ENCODE measurements around the gene BORCS5. TPM values are rescaled to one million over a fixed set of nuclear protein-coding genes. Genes with fewer than 3 reads are reported as not detected.

BORCS5 gene
- total and polyA plus RNA-seq, 2 donors (not counting 1 experiment from before 2014, with no cell fraction given): 13.5 to 14.4 TPM

- TF ChIP-seq, protein P1, sequence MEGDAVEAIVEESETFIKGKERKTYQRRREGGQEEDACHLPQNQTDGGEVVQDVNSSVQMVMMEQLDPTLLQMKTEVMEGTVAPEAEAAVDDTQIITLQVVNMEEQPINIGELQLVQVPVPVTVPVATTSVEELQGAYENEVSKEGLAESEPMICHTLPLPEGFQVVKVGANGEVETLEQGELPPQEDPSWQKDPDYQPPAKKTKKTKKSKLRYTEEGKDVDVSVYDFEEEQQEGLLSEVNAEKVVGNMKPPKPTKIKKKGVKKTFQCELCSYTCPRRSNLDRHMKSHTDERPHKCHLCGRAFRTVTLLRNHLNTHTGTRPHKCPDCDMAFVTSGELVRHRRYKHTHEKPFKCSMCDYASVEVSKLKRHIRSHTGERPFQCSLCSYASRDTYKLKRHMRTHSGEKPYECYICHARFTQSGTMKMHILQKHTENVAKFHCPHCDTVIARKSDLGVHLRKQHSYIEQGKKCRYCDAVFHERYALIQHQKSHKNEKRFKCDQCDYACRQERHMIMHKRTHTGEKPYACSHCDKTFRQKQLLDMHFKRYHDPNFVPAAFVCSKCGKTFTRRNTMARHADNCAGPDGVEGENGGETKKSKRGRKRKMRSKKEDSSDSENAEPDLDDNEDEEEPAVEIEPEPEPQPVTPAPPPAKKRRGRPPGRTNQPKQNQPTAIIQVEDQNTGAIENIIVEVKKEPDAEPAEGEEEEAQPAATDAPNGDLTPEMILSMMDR (conservative IDR thresholded peaks at IDR 0.05 in 1 of 2, IDR thresholded peaks at IDR 0.05 in 1 of 2; ENCODE audit: low read depth in 1 of 2, low read length in 2 of 2): no peak
- no peak for TF ChIP-seq EZH2 (IDR thresholded peaks at IDR 0.05; ENCODE audit: low read length, missing control alignments)
- no peaks in the 10 kb centered on the region for H3K9me3 ChIP-seq (ENCODE audit: control insufficient read depth, insufficient read depth, low read depth, low read length)
- H3K9ac ChIP-seq (ENCODE audit: insufficient read depth, low read length): no peak overlapping the region
- H4K20me1 ChIP-seq (ENCODE audit: control insufficient read depth, extremely low read depth, insufficient read depth, low read length): no peaks in the 10 kb centered on the region
- peak in 1 of 2 donors; percentile 83 for DNase-seq (ENCODE audit: low read depth in 2 of 2)
- H3K4me2 ChIP-seq (ENCODE audit: extremely low read depth, insufficient read depth, low read length): no peak overlapping the region
- H3K4me3 ChIP-seq (replicated peaks in 1 of 4; ENCODE audit: control extremely low read depth in 1 of 4, insufficient read depth in 1 of 4, low read depth in 3 of 4, low read length in 4 of 4): no peak overlapping the region
- no peaks in the 10 kb centered on the region for H3K27me3 ChIP-seq (ENCODE audit: control insufficient read depth, insufficient read depth, low read length)
- no peaks in the 10 kb centered on the region for H3K36me3 ChIP-seq (ENCODE audit: control insufficient read depth, insufficient read depth, low read length)
- H2AFZ ChIP-seq (ENCODE audit: low read length): no peak overlapping the region
- no peak overlapping the region for H3K27ac ChIP-seq (ENCODE audit: insufficient read depth, low read length)
- H3K4me1 ChIP-seq (ENCODE audit: control insufficient read depth, extremely low read depth, insufficient read depth, low read length): peaks cover 2% of the 10 kb centered on the region
- no peaks in the 10 kb centered on the region for H3K79me2 ChIP-seq (ENCODE audit: control insufficient read depth, insufficient read depth, low read length)
Measured at GRCh38 chr12:12336049-12336411, 20.8 kb upstream of the BORCS5 start.

DNA sequence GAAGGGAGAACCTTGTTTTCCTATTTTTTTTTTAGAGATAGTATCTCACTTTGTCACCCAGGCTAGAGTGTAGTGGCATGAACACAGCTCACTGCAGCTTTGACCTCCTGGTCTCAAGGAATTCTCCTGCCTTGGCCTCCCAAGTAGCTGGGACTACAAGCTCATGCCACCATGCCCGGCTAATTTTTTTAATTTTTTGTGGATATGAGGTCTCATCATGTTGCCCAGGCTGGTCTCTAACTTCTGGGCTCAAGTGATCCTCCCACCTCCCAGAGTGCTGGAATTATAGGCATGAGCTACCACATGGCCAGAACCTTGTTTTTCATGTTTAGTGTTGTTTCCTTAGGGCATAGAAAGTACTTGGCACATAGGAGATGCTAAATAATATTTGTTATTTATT lies 20.4 kb upstream of the BORCS5 start:
- Histone ChIP-seq H3K27me3 (ENCODE audit: control insufficient read depth, insufficient read depth, low read length) (no peaks in the 10 kb centered on the region), H3K9me3 (ENCODE audit: control insufficient read depth, insufficient read depth, low read depth, low read length) (no peaks in the 10 kb centered on the region), H3K4me2 (ENCODE audit: extremely low read depth, insufficient read depth, low read length) (no peak overlapping the region), H3K4me3 (replicated peaks in 1 of 4; ENCODE audit: control extremely low read depth in 1 of 4, insufficient read depth in 1 of 4, low read depth in 3 of 4, low read length in 4 of 4) (no peak overlapping the region), H3K4me1 (ENCODE audit: control insufficient read depth, extremely low read depth, insufficient read depth, low read length) (peaks cover 2% of the 10 kb centered on the region), H3K27ac (ENCODE audit: insufficient read depth, low read length) (no peak overlapping the region), H3K79me2 (ENCODE audit: control insufficient read depth, insufficient read depth, low read length) (no peaks in the 10 kb centered on the region), H3K9ac (ENCODE audit: insufficient read depth, low read length) (no peak overlapping the region), H3K36me3 (ENCODE audit: control insufficient read depth, insufficient read depth, low read length) (no peaks in the 10 kb centered on the region), H4K20me1 (ENCODE audit: control insufficient read depth, extremely low read depth, insufficient read depth, low read length) (no peaks in the 10 kb centered on the region), H2AFZ (ENCODE audit: low read length) (no peak overlapping the region)
- no peak for TF ChIP-seq EZH2 (IDR thresholded peaks at IDR 0.05; ENCODE audit: low read length, missing control alignments)
- TF ChIP-seq, protein P1 (conservative IDR thresholded peaks at IDR 0.05 in 1 of 2, IDR thresholded peaks at IDR 0.05 in 1 of 2; ENCODE audit: low read depth in 1 of 2, low read length in 2 of 2): no peak
- DNase-seq (ENCODE audit: low read depth in 2 of 2): no peak

- H3K36me3 ChIP-seq (ENCODE audit: control insufficient read depth, insufficient read depth, low read length): no peaks in the 10 kb centered on the region
- no peak overlapping the region for H3K4me3 ChIP-seq (replicated peaks in 1 of 4; ENCODE audit: control extremely low read depth in 1 of 4, insufficient read depth in 1 of 4, low read depth in 3 of 4, low read length in 4 of 4)
- no peak overlapping the region for H3K9ac ChIP-seq (ENCODE audit: insufficient read depth, low read length)
- no peak overlapping the region for H3K27ac ChIP-seq (ENCODE audit: insufficient read depth, low read length)
- H2AFZ ChIP-seq (ENCODE audit: low read length): no peak overlapping the region
- DNase-seq (ENCODE audit: low read depth in 2 of 2): peak in 1 of 2 donors; percentile 69
- H3K4me1 ChIP-seq (ENCODE audit: control insufficient read depth, extremely low read depth, insufficient read depth, low read length): peaks cover 1% of the 10 kb centered on the region
- H3K4me2 ChIP-seq (ENCODE audit: extremely low read depth, insufficient read depth, low read length): no peak overlapping the region
- no peaks in the 10 kb centered on the region for H4K20me1 ChIP-seq (ENCODE audit: control insufficient read depth, extremely low read depth, insufficient read depth, low read length)
- H3K27me3 ChIP-seq (ENCODE audit: control insufficient read depth, insufficient read depth, low read length): no peaks in the 10 kb centered on the region
- no peaks in the 10 kb centered on the region for H3K9me3 ChIP-seq (ENCODE audit: control insufficient read depth, insufficient read depth, low read depth, low read length)
- no peaks in the 10 kb centered on the region for H3K79me2 ChIP-seq (ENCODE audit: control insufficient read depth, insufficient read depth, low read length)
- no peak for TF ChIP-seq EZH2 (IDR thresholded peaks at IDR 0.05; ENCODE audit: low read length, missing control alignments)
- TF ChIP-seq, protein P1 (conservative IDR thresholded peaks at IDR 0.05 in 1 of 2, IDR thresholded peaks at IDR 0.05 in 1 of 2; ENCODE audit: low read depth in 1 of 2, low read length in 2 of 2): no peak
Measured at GRCh38 chr12:12338527-12339168, 18.2 kb upstream of the BORCS5 start.

Measured in fibroblast of lung (primary cell).